Activated naive CD8-positive, alpha-beta T cell (primary cell): ENCODE measurements around the gene VCAM1.

Experiments
- H3K27ac Mint-ChIP-seq: one replicate; pipeline ENCODE4 v1.8.0; 2021; ENCODE audit warnings: mixed read lengths
- H3K27me3 Mint-ChIP-seq: one replicate; pipeline ENCODE4 v1.8.0; 2021; ENCODE audit warnings: mixed read lengths
- H3K36me3 Mint-ChIP-seq: one replicate; pipeline ENCODE4 v1.8.0; 2021; ENCODE audit warnings: mixed read lengths
- H3K4me1 Mint-ChIP-seq: one replicate; pipeline ENCODE4 v1.8.0; 2021; ENCODE audit warnings: low read depth, mixed read lengths
- H3K4me3 Mint-ChIP-seq: one replicate; pipeline ENCODE4 v1.8.0; 2021; ENCODE audit warnings: mild to moderate bottlenecking, mixed read lengths
- H3K9me3 Mint-ChIP-seq: one replicate; pipeline ENCODE4 v1.8.0; 2021; ENCODE audit warnings: low read depth, mixed read lengths

Gene VCAM1

DNA sequence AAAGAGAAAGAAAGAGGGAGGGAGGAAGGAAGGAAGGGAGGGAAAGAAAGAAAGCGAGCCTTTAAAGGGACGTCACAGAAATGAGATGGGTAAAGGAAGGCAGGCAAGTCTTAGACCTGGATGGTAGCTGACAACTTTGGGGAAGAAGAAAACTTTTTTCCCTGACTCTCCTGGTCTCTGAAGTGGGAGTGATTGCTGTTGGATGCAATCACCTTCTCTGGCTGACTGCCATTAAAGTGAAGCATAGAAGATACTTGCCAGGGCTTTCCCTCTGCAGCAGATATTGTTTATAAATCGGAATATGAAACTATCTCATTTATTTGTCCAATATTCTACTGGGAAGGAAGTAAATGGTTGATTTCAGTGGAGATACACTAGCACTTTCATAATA, 27.0 kb downstream of the VCAM1 start:
- H3K27me3 Mint-ChIP-seq: peaks cover 5% of the 10 kb centered on the region
- H3K4me1 Mint-ChIP-seq: no peaks in the 10 kb centered on the region
- no peaks in the 10 kb centered on the region for H3K9me3 Mint-ChIP-seq
- H3K36me3 Mint-ChIP-seq: no peaks in the 10 kb centered on the region
- H3K27ac Mint-ChIP-seq: no peak overlapping the region
- H3K4me3 Mint-ChIP-seq: no peak overlapping the region

DNA sequence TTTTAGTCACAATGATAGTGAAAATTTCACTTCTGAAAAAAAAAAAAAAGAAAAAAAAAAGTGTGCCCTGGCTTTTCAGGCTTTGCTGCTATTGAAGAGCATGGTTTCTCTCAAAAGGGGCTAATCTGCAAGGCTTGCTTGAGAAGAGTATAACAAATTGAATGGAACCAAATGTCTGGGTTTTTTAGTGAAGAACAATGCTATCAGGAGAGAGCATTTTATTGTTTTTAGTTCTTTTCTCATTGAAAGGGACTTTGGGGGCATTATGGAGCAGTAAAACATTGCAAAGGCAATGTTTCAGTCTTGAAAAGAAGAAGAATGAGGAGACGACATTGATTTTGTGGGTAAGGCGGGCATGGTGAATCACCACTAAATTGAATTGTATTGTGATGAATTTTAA, 28.2 kb downstream of the VCAM1 start:
- Mint-ChIP-seq H3K9me3 (no peaks in the 10 kb centered on the region), H3K36me3 (no peaks in the 10 kb centered on the region), H3K4me1 (no peaks in the 10 kb centered on the region), H3K27ac (no peak overlapping the region), H3K4me3 (no peak overlapping the region), H3K27me3 (peaks cover 5% of the 10 kb centered on the region)

DNA sequence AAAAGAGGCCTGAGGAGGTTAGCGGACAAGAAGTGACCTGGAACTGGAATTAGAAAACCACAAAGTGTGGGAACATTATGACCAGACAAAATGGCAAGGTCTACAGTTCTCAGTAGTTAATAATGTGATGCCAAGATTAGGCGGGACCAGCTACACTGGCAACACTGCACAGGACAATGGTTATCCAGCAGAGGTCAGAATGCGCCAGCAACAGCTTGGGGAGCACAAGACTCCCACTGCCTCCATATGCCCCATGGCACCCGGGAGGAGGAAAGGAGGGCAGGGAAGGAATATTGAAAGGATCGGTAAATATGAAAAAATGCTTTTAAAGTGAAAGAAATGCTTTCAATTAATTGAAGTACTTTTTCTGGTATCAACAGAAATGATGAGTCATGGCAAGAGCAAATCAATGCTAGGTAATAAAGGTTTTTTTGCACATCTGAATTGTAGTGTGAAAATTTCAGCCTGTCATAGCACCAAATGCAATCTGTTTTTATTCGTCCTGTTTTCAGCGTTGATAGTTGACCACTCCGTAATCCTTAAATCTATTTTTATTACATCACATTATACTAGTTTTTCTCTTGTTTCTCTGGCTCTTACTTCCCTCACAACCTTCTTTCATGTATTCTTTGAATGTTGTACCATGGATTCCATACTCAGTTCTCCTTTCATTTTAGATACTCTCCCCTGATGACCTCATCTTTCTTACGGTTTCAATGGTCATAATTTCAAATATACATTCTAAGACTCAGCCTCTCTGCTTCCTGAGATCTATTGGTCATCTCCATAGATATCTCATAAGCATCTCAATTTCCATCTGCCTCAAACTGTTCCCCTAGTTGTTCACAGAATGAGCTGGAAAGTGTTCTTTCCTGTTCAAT, 30.7 kb downstream of the VCAM1 start:
- Mint-ChIP-seq H3K9me3 (no peaks in the 10 kb centered on the region), H3K4me1 (no peaks in the 10 kb centered on the region), H3K36me3 (no peaks in the 10 kb centered on the region), H3K27me3 (peaks cover 3% of the 10 kb centered on the region), H3K27ac (no peak overlapping the region), H3K4me3 (no peak overlapping the region)

DNA sequence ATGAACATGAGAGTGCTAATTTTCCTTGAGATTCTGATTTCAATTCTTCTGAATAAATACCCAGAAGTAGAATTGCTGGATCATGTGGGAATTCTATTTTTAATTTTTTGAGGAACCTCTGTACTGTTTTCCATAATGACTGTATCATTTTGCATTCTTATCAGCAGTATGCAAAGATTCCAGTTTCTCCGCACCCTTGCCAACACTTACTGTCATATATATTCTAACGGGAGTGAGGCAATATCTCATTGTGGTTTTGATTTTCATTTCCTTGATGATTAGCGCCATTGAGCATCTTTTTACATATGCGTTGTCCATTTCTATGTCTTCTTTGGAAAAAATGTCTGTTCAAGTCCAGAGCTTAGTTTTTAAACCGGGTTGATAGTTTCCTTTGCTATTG, 33.2 kb downstream of the VCAM1 start:
- Mint-ChIP-seq H3K27me3 (peaks cover 3% of the 10 kb centered on the region), H3K36me3 (no peaks in the 10 kb centered on the region), H3K4me1 (no peaks in the 10 kb centered on the region), H3K4me3 (no peak overlapping the region), H3K9me3 (no peaks in the 10 kb centered on the region), H3K27ac (no peak overlapping the region)

DNA sequence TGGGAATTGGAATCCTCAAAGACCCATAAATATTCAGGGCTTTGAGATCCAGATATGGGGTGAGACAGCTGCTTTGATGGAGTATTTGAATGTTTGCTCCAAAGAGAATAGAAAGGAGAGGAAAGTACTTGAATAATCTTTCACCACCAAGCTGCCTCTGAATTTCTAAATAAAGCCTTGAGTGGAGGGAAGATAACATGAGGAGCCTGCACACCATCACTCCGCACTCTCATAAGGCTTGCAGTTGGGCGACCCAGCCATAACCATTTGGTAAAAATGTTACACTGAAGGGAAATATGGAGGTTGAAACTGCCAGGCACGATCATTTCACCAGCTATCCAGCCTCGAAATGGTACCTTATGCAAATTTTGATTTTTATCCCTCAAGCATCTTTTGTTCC, 38.4 kb downstream of the VCAM1 start:
- no peaks in the 10 kb centered on the region for H3K36me3 Mint-ChIP-seq
- no peak overlapping the region for H3K27ac Mint-ChIP-seq
- no peak overlapping the region for H3K4me3 Mint-ChIP-seq
- no peaks in the 10 kb centered on the region for H3K9me3 Mint-ChIP-seq
- H3K4me1 Mint-ChIP-seq: no peaks in the 10 kb centered on the region
- H3K27me3 Mint-ChIP-seq: peaks cover 5% of the 10 kb centered on the region

DNA sequence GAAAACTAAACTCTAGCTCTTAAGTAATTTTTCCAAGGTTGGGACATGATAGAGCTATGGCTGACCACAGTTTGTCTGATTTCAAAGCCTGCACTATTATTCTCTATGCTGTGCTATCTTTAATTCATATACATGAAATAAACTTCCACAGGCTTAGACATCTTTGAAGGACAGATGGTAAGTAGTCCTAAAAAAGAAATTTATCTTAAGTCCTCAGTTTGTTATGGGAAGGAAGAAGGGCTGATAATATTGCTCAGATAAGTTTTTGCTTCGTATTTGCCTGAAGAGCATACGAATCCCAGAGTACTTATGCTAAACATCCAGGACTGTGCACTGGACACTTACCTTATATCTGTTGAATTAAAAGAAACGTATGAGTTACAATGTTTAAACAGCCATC, 39.6 kb downstream of the VCAM1 start:
- peaks cover 5% of the 10 kb centered on the region for H3K27me3 Mint-ChIP-seq
- H3K4me3 Mint-ChIP-seq: no peak overlapping the region
- no peaks in the 10 kb centered on the region for H3K9me3 Mint-ChIP-seq
- no peaks in the 10 kb centered on the region for H3K36me3 Mint-ChIP-seq
- no peak overlapping the region for H3K27ac Mint-ChIP-seq
- H3K4me1 Mint-ChIP-seq: no peaks in the 10 kb centered on the region

DNA sequence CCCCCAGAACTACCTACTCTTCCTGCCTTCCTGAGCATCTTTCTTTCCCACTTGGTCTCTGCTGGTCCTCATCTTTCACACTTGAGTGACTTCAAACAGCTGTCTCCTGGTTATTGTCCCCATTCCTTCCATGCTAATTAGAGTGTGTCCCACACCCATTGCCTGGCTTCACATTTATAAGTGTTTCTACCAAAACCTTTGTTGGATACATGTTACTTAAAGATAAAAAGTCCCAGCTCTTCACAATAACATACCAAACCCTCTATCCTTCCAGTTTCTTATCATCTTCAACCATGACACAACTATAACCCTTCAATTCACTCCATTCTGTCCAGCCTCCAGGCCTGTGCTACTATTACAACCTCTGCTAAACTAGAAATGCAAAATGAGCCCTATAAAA, 41.0 kb downstream of the VCAM1 start:
- H3K36me3 Mint-ChIP-seq: no peaks in the 10 kb centered on the region
- no peaks in the 10 kb centered on the region for H3K4me1 Mint-ChIP-seq
- no peak overlapping the region for H3K4me3 Mint-ChIP-seq
- peaks cover 5% of the 10 kb centered on the region for H3K27me3 Mint-ChIP-seq
- no peak overlapping the region for H3K27ac Mint-ChIP-seq
- H3K9me3 Mint-ChIP-seq: no peaks in the 10 kb centered on the region

DNA sequence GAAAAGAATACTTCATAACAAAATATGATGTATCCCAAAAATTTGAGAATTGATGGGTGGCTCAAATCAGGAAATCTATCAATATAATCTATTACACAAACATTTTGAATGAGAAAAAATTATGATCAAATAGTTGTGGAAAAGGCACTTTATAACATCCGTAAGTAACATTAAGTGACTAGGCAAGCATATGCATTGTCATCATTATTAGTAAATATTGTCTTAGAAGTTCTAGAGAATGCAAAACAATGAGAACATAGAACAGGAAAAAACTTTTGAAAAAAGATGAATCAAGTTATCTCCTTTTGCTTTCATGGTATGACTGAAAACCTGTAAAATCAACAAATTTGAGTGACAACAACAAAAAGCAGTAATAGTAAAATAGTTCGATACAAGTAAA, 42.9 kb downstream of the VCAM1 start:
- Mint-ChIP-seq H3K4me3 (no peak overlapping the region), H3K27me3 (peaks cover 5% of the 10 kb centered on the region), H3K27ac (no peak overlapping the region), H3K9me3 (no peaks in the 10 kb centered on the region), H3K4me1 (no peaks in the 10 kb centered on the region), H3K36me3 (no peaks in the 10 kb centered on the region)

DNA sequence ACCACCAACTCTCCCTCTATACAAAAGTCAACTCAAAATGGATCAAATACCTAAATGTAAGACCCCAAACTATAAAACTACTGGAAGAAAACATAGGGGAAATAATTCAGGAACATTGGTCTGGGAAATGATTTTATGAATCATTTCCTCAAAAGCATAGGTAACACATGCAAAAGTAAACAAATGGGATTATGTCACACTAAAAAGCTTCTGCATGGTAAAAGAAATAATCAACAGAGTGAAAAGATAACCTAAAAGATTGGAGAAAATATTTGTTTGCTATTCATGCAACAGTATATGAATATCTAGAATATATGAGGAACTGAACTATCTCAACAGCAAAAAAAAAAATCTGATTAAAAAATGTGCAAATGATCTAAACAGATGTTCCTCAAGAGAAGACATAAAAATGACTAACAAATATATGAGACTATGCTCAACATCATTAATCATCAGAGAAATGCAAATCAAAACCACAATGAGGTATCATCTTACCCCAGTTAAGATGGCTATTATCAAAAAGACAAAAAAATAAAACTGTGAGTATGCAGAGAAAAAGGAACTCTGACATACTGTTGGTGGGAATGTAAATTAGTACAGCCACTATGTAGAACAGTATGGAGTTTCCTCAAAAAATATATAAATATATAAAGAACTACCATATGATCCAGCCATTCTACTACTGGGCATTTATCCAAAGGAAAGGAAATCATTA, 47.8 kb downstream of the VCAM1 start:
- Mint-ChIP-seq H3K9me3 (no peaks in the 10 kb centered on the region), H3K36me3 (no peaks in the 10 kb centered on the region), H3K27ac (no peak overlapping the region), H3K4me1 (no peaks in the 10 kb centered on the region), H3K4me3 (no peak overlapping the region), H3K27me3 (no peaks in the 10 kb centered on the region)

DNA sequence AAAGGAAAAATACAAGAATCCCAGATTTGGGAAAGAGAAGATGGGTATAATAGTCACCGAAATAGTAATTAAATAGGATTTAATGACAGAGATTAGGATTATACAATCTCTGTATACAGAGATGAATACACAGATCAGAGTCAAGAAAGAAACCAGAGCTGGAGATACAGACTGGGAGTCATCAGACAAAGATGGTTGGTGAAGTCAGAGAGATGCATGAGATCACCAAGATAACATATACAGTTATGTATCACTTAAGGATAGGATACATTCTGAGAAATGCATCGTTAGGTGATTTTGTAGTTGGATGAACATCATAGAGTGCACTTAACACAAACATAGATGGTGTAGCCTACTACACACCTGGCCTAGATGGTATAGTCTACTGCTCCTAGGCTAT, 49.8 kb downstream of the VCAM1 start:
- Mint-ChIP-seq H3K27me3 (peaks cover 1% of the 10 kb centered on the region), H3K4me1 (no peaks in the 10 kb centered on the region), H3K27ac (no peak overlapping the region), H3K9me3 (no peaks in the 10 kb centered on the region), H3K4me3 (no peak overlapping the region), H3K36me3 (no peaks in the 10 kb centered on the region)

DNA sequence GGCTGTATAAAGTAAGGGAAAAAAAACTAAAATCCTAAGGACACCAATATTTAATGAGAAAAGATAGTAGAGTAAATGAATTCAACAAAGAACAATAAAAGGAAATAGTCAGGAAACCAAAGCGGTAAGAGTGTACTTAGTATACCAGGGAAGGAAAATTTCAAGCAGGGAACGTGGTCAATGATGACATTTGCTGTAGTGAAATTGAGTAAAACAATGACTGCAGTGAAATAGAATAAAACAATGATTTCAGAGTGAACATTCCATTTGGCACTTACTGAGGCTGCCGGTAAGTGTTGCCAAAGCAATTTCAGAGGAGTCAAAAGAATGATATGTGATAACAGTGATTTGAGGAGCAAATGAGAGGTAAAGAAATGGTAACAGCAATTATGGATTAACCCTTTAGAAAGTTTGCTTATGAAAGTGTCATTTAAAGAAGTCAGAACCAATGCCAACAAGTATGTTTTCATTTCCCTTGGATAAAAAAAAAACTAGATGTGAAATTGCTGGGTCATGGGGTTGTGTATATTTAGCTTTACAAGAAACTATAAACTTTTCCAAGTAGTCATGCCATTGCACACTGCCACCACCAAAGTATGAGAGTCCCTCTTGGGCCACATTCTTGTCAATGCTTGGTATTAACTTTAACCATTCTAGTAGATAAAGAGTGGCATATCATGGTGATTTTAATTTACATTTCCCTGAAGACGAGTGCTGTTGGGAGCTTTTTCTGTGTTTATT, 50.5 kb downstream of the VCAM1 start:
- no peak overlapping the region for H3K27ac Mint-ChIP-seq
- no peaks in the 10 kb centered on the region for H3K4me1 Mint-ChIP-seq
- no peaks in the 10 kb centered on the region for H3K36me3 Mint-ChIP-seq
- no peak overlapping the region for H3K4me3 Mint-ChIP-seq
- H3K27me3 Mint-ChIP-seq: peaks cover 2% of the 10 kb centered on the region
- H3K9me3 Mint-ChIP-seq: no peaks in the 10 kb centered on the region

DNA sequence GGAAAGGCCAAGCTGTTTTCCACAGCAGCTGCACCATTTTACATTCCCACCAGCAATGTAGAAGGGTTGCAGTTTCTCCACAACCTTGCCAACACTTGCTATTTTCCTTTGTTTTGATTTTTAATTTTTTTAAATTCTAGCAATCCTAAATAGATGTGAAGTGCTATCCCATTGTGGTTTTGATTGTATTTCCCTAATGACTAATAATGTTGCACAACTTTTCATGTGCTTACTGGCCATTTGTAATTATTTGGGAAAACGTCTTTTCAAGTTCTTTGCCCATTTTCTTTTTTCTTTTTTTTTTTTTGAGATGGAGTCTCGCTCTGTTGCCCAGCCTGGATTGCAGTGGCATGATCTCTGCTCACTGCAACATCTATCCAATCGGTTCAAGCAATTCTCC, 53.9 kb downstream of the VCAM1 start:
- H3K4me1 Mint-ChIP-seq: no peaks in the 10 kb centered on the region
- H3K27me3 Mint-ChIP-seq: peaks cover 4% of the 10 kb centered on the region
- H3K36me3 Mint-ChIP-seq: no peaks in the 10 kb centered on the region
- no peak overlapping the region for H3K27ac Mint-ChIP-seq
- no peaks in the 10 kb centered on the region for H3K9me3 Mint-ChIP-seq
- H3K4me3 Mint-ChIP-seq: no peak overlapping the region

DNA sequence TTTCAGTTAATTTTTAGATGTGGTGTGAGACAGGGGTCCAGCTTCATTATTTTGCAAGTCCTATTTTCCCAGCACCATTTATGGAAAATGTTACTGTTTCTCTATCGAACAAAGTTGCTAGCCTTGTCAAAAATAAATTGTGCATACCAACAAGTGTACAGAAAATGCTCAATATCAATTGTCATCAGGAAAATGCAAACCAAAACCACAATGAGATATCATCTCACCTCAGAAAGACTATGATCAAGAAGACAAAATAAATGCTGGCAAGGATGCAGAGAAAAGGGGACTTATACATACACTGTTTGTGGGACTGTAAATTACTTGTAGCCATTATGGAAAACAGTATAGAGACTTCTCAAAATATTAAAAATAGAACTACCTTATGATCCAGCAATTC, 54.8 kb downstream of the VCAM1 start:
- Mint-ChIP-seq H3K36me3 (no peaks in the 10 kb centered on the region), H3K4me1 (no peaks in the 10 kb centered on the region), H3K9me3 (no peaks in the 10 kb centered on the region), H3K27me3 (peaks cover 4% of the 10 kb centered on the region), H3K4me3 (no peak overlapping the region), H3K27ac (no peak overlapping the region)

DNA sequence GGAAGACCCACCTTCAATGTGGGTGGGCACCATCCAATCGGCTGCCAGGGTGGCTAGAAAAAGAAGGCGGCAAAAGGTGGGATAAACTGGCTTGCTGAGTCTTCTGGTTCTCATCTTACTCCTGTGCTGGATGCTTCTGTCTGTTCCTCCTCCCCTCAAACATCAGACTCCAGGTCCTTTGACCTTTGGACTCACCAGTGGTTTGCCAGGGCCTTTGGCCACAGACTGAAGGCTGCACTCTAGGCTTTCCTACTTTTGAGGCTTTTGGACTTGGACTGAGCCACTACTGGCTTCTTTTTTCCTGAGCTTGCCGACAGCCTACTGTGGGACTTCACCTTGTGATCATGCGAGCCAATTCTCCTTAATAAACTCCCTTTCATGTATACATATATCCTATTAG, 55.9 kb downstream of the VCAM1 start:
- H3K27me3 Mint-ChIP-seq: peaks cover 4% of the 10 kb centered on the region
- no peaks in the 10 kb centered on the region for H3K9me3 Mint-ChIP-seq
- no peak overlapping the region for H3K4me3 Mint-ChIP-seq
- no peaks in the 10 kb centered on the region for H3K4me1 Mint-ChIP-seq
- no peak overlapping the region for H3K27ac Mint-ChIP-seq
- no peaks in the 10 kb centered on the region for H3K36me3 Mint-ChIP-seq

DNA sequence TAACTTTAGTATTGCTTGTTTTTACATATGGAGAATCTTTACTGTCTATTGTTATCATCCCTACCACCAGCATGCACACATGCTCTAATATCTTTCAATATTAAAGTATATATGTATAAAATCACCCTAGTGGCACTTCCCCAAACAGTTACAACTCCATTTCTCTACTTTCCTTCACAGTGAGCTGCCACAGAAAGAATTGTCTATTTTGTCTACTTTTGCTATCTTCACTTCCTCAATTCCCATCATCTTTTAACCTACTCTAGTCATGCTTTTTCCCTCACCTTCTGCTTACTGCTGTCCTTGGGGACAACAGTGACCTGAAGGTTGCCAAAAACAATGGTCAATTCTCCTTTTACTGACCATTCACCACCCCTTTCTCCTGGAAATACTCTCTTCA, 59.2 kb downstream of the VCAM1 start:
- no peaks in the 10 kb centered on the region for H3K4me1 Mint-ChIP-seq
- no peak overlapping the region for H3K4me3 Mint-ChIP-seq
- peaks cover 9% of the 10 kb centered on the region for H3K9me3 Mint-ChIP-seq
- peaks cover 6% of the 10 kb centered on the region for H3K27me3 Mint-ChIP-seq
- H3K27ac Mint-ChIP-seq: no peak overlapping the region
- peaks cover 6% of the 10 kb centered on the region for H3K36me3 Mint-ChIP-seq
